IMR-90 (cell line): ENCODE measurements around the gene NUTM2B. TPM values are rescaled to one million over a fixed set of nuclear protein-coding genes. Genes with fewer than 3 reads are reported as not detected.
"Not testable (repeated sequence)": the region's sequence is repeated elsewhere in the genome, so short reads cannot be mapped to it uniquely, and the experiment has no call there.

Source experiments
- ATAC-seq: fragments of 200-7000 bp; cut with Tn5 transposase; 2 replicates; pipeline ENCODE4 v1.9.1; 2020; ENCODE audit warnings: low read depth, mild to moderate bottlenecking, moderate library complexity
- BruUV-seq: library from RNA; stranded (reverse); fragments of 400-500 nt; replicated peaks from 2 replicates; lab custom pipeline; 2021; lab: Mats Ljungman, UMichigan
- CTCF ChIA-PET: fragments of 300-600 bp; formaldehyde crosslinking; extraction: SDS; loops from one replicate; lab custom pipeline; 2021; ENCODE audit warnings: antibody characterized with exemption; lab: Yijun Ruan, JAX
- POLR2A ChIA-PET: fragments of 300-600 bp; sonication (Branson Sonifier 250); formaldehyde crosslinking; loops from one replicate; lab custom pipeline; 2022; ENCODE audit warnings: antibody characterized with exemption; ENCODE audit not compliant: unreplicated experiment; lab: Charles Lee
- DNase-seq: peaks from one replicate; pipeline ENCODE4 v3.0.0; 2013
- H2AFZ ChIP-seq: replicated peaks from 2 replicates; pipeline ENCODE3; 2013; ENCODE audit warnings: low read length, mild to moderate bottlenecking; ENCODE audit not compliant: poor library complexity
- H2AK5ac ChIP-seq: 2 replicates; pipeline ENCODE4 v1.6.1; 2013; ENCODE audit warnings: low read depth, low read length, inconsistent platforms
- H2AK9ac ChIP-seq: replicated peaks from 2 replicates; pipeline ENCODE3; 2013; ENCODE audit warnings: mild to moderate bottlenecking, low read depth, low read length, moderate library complexity; ENCODE audit not compliant: poor library complexity
- H2BK120ac ChIP-seq: 2 replicates; pipeline ENCODE4 v1.6.1; 2013; ENCODE audit warnings: low read depth, low read length, inconsistent platforms
- H2BK15ac ChIP-seq: 3 replicates; pipeline ENCODE4 v1.6.1; 2013; ENCODE audit warnings: low read depth, low read length, inconsistent platforms
- H2BK20ac ChIP-seq: 2 replicates; pipeline ENCODE4 v1.6.1; 2013; ENCODE audit warnings: low read depth, mild to moderate bottlenecking, inconsistent platforms, low read length, moderate library complexity
- H2BK5ac ChIP-seq: 2 replicates; pipeline ENCODE4 v1.6.1; 2013; ENCODE audit warnings: mild to moderate bottlenecking, low read depth, low read length, inconsistent platforms; ENCODE audit not compliant: poor library complexity, severe bottlenecking
- H3K14ac ChIP-seq: replicated peaks from 2 replicates; pipeline ENCODE4 v1.6.1; 2013; ENCODE audit warnings: low read depth, low read length, inconsistent platforms
- H3K18ac ChIP-seq: 2 replicates; pipeline ENCODE4 v1.6.1; 2013; ENCODE audit warnings: low read depth, low read length, control low read depth
- H3K23ac ChIP-seq: 2 replicates; pipeline ENCODE4 v1.6.1; 2013; ENCODE audit warnings: low read depth, low read length, inconsistent platforms
- H3K27ac ChIP-seq: 2 replicates; pipeline ENCODE4 v1.5.1; 2013; ENCODE audit warnings: mild to moderate bottlenecking, control low read depth, low read length; ENCODE audit not compliant: insufficient read depth
- H3K27me3 ChIP-seq: 2 replicates; pipeline ENCODE4 v1.6.1; 2013; ENCODE audit warnings: low read length; ENCODE audit not compliant: control insufficient read depth, insufficient read depth
- H3K36me3 ChIP-seq: 2 replicates; pipeline ENCODE4 v1.6.1; 2013; ENCODE audit warnings: low read length, mixed read lengths; ENCODE audit not compliant: control insufficient read depth, insufficient read depth
- H3K4ac ChIP-seq: 2 replicates; pipeline ENCODE4 v1.6.1; 2013; ENCODE audit warnings: low read depth, low read length, inconsistent platforms
- H3K4me1 ChIP-seq: 2 replicates; pipeline ENCODE4 v1.6.1; 2013; ENCODE audit warnings: low read length, mixed read lengths; ENCODE audit not compliant: control insufficient read depth, insufficient read depth
- H3K4me2 ChIP-seq: 2 replicates; pipeline ENCODE4 v1.6.1; 2013; ENCODE audit warnings: low read depth, mild to moderate bottlenecking, control low read depth, low read length, moderate library complexity
- H3K4me3 ChIP-seq: 2 replicates; pipeline ENCODE4 v1.5.1; 2013; ENCODE audit warnings: low read depth, mild to moderate bottlenecking, control low read depth, low read length, moderate library complexity; ENCODE audit not compliant: insufficient read depth
- H3K56ac ChIP-seq: 2 replicates; pipeline ENCODE4 v1.6.1; 2013; ENCODE audit warnings: low read length, inconsistent platforms; ENCODE audit not compliant: insufficient read depth; ENCODE audit errors: extremely low read depth
- H3K79me1 ChIP-seq, 2 experiments: 2 replicates each; pipeline ENCODE4 v1.6.1; 2013; ENCODE audit warnings: low read length in 2 of 2, inconsistent platforms in 1 of 2, low read depth in 1 of 2
- H3K9ac ChIP-seq: 2 replicates; pipeline ENCODE4 v1.6.1; 2013; ENCODE audit warnings: low read depth, low read length, control low read depth
- H3K9me1 ChIP-seq: 2 replicates; pipeline ENCODE4 v1.6.1; 2013; ENCODE audit warnings: low read length, inconsistent platforms; ENCODE audit not compliant: insufficient read depth
- H3K9me3 ChIP-seq: 2 replicates; pipeline ENCODE4 v1.6.1; 2013; ENCODE audit warnings: low read length; ENCODE audit not compliant: control insufficient read depth, insufficient read depth
- H4K20me1 ChIP-seq: 2 replicates; pipeline ENCODE4 v1.6.1; 2013; ENCODE audit warnings: low read length, inconsistent platforms; ENCODE audit not compliant: insufficient read depth
- H4K5ac ChIP-seq: 2 replicates; pipeline ENCODE4 v1.6.1; 2013; ENCODE audit warnings: mild to moderate bottlenecking, low read depth, low read length, control low read depth
- H4K8ac ChIP-seq, 2 experiments: 2 replicates each; pipeline ENCODE4 v1.6.1; 2013; ENCODE audit warnings: low read depth in 2 of 2, low read length in 2 of 2, control low read depth in 1 of 2, inconsistent platforms in 1 of 2
- H4K91ac ChIP-seq: 2 replicates; pipeline ENCODE4 v1.6.1; 2013; ENCODE audit warnings: low read depth, low read length, inconsistent platforms; ENCODE audit not compliant: insufficient read depth
- WGBS, 2 experiments: methylation state at CpG; one replicate each; pipeline versions ENCODE4 v1.1.5 to v1.1.7; 2013; ENCODE audit warnings: missing lambda C conversion rate in 2 of 2; ENCODE audit not compliant: insufficient read length in 1 of 2; ENCODE audit errors: extremely low coverage in 2 of 2; 5-methylcytosine and 5-hydroxymethylcytosine counted together
- dilution Hi-C: fragments of 300-500 bp; cut with HindIII; formaldehyde crosslinking; loops from one replicate; pipeline ENCODE4 v1.14.3; 2018; ENCODE audit warnings: low sequenced_read_pairs; ENCODE audit not compliant: unreplicated experiment
- in situ Hi-C: fragments of 300-500 bp; cut with MboI; formaldehyde crosslinking; loops from 3 replicates; pipeline ENCODE4 v1.14.3; 2019; ENCODE audit warnings: low sequenced_read_pairs, inconsistent platforms, mixed read lengths
- intact Hi-C: fragments of 100-400 bp; cut with micrococcal nuclease; formaldehyde crosslinking; loops from 2 replicates; pipeline ENCODE4 v1.10.0; 2022
- polyA plus RNA-seq, 3 experiments: library from polyadenylated mRNA; depleted of rRNA; stranded (reverse); fragments of >200 nt; gene quantifications; 2 replicates each; pipeline ENCODE4 v1.2.3, GENCODE V29; 2012; ENCODE audit warnings: low replicate concordance in 1 of 3
- total RNA-seq: library from RNA; depleted of rRNA; stranded (reverse); fragments of >200 nt; gene quantifications from 2 replicates; pipeline ENCODE4 v1.2.3, GENCODE V29; 2012

NUTM2B gene
- total and polyA plus RNA-seq, 2 of the 4 experiments (the other 2 are of a cell fraction) = 0.18 to 0.29 TPM

GRCh38 chr10:79700381-79700944, 2.6 kb upstream of the NUTM2B start:
- H4K5ac ChIP-seq, H4K91ac ChIP-seq, H3K4me1 ChIP-seq, H4K20me1 ChIP-seq, in situ Hi-C loops, H3K4me2 ChIP-seq, H3K36me3 ChIP-seq, H2AFZ ChIP-seq, H3K9me3 ChIP-seq, H3K56ac ChIP-seq, POLR2A ChIA-PET, H2BK5ac ChIP-seq, H3K14ac ChIP-seq, H2BK15ac ChIP-seq, H2AK5ac ChIP-seq, ATAC-seq, H3K4ac ChIP-seq, H3K18ac ChIP-seq, H3K9me1 ChIP-seq, H3K9ac ChIP-seq, H3K23ac ChIP-seq, CTCF ChIA-PET, H2BK20ac ChIP-seq, H2BK120ac ChIP-seq, DNase-seq, H3K27ac ChIP-seq, dilution Hi-C loops, H2AK9ac ChIP-seq, H3K27me3 ChIP-seq, BruUV-seq, H3K4me3 ChIP-seq, intact Hi-C loops, H4K8ac ChIP-seq, H3K79me1 ChIP-seq: not testable (repeated sequence)
- WGBS, 2 experiments = 80% methylated on average over 3 of the region's 37 CpGs; no CpG with 5 or more reads in 1 of the 2 experiments

GRCh38 chr10:79707017-79707416, 4.0 kb downstream of the NUTM2B start:
- H4K8ac ChIP-seq, H3K9me3 ChIP-seq, H2BK120ac ChIP-seq, BruUV-seq, H3K23ac ChIP-seq, H2AK9ac ChIP-seq, H3K36me3 ChIP-seq, H2AFZ ChIP-seq, H4K5ac ChIP-seq, CTCF ChIA-PET, H4K91ac ChIP-seq, H3K4me3 ChIP-seq, ATAC-seq, H2BK20ac ChIP-seq, POLR2A ChIA-PET, H3K18ac ChIP-seq, H3K14ac ChIP-seq, H3K4ac ChIP-seq, H2BK15ac ChIP-seq, DNase-seq, H2AK5ac ChIP-seq, H2BK5ac ChIP-seq, H3K4me1 ChIP-seq, H3K4me2 ChIP-seq, in situ Hi-C loops, H3K9ac ChIP-seq, H3K27ac ChIP-seq, H3K9me1 ChIP-seq, dilution Hi-C loops, H4K20me1 ChIP-seq, H3K27me3 ChIP-seq, intact Hi-C loops, H3K79me1 ChIP-seq, H3K56ac ChIP-seq: not testable (repeated sequence)
- no CpG with 5 or more reads among the region's 8 CpGs for WGBS, 2 experiments
